22Rv1 (cell line): ENCODE data around the gene ERMP1.

Experiments
- CTCF ChIP-seq: fragments of 450-650 bp; IDR thresholded peaks from 2 replicates; pipeline ENCODE4 v1.5.1; 2017; ENCODE audit warnings: mild to moderate bottlenecking
- ZFX ChIP-seq: fragments of 450-650 bp; IDR thresholded peaks from 2 replicates; pipeline ENCODE4 v1.6.1; 2017; ENCODE audit warnings: antibody characterized with exemption, borderline replicate concordance

DNA sequence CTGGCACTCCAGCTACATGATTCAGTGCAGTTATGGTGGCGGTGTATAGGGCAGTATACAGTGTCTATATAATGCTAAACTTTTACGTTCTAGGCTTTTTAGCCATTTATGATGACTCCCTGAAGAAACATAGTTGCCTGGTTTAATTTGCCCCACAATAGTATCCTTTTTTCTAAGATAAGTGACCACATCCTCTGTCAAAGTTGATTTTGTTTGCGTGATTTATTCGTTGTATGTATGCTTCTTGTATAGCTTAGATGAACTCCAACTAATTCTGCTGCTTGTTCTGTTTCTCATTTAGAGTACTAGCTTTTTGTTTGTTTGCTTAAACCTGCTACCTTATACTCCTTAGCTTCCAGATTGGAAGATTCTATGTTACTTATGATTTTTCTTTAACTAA, 83.6 kb downstream of the ERMP1 start:
- TF ChIP-seq CTCF = no peak
- no peak for TF ChIP-seq ZFX
